ENCODE measurements around the gene NKAIN2. TPM values are rescaled to one million over a fixed set of nuclear protein-coding genes. Genes with fewer than 3 reads are reported as not detected.

The NKAIN2 gene
- total RNA-seq, 2 donors from 2014 or later, result 0.68 TPM; not detected in 1

DNA sequence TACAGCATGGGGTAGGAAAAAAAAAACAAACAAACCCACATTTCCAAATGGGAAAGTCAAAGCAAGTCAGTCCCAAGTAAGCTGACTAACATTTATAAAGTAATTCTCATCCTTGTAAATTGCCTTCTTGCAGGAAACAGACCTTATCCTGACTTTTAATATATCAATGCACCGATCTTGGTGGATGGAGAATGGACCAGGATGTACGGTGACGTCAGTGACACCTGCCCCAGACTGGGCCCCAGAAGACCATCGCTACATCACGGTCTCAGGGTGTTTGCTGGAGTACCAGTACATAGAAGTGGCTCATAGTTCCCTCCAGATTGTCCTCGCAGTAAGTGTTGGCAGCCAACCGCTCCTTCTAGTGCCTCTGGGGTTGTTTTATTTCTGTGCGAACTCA is 854.4 kb downstream of the NKAIN2 start:
- no peaks in the 10 kb centered on the region for H3K4me1 ChIP-seq (replicated peaks)
- intact Hi-C loops (cut with DNase I), result no loop called here
- no peaks in the 10 kb centered on the region for H3K36me3 ChIP-seq
- WGBS, result 92% methylated on average over 8 of the region's 8 CpGs
- H3K9me3 ChIP-seq, result no peaks in the 10 kb centered on the region
- no peak overlapping the region for H3K4me3 ChIP-seq
- no peak for DNase-seq (ENCODE audit: low spot score)
- TF ChIP-seq, protein P1, sequence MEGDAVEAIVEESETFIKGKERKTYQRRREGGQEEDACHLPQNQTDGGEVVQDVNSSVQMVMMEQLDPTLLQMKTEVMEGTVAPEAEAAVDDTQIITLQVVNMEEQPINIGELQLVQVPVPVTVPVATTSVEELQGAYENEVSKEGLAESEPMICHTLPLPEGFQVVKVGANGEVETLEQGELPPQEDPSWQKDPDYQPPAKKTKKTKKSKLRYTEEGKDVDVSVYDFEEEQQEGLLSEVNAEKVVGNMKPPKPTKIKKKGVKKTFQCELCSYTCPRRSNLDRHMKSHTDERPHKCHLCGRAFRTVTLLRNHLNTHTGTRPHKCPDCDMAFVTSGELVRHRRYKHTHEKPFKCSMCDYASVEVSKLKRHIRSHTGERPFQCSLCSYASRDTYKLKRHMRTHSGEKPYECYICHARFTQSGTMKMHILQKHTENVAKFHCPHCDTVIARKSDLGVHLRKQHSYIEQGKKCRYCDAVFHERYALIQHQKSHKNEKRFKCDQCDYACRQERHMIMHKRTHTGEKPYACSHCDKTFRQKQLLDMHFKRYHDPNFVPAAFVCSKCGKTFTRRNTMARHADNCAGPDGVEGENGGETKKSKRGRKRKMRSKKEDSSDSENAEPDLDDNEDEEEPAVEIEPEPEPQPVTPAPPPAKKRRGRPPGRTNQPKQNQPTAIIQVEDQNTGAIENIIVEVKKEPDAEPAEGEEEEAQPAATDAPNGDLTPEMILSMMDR (IDR thresholded peaks at IDR 0.05), result no peak
- TF ChIP-seq POLR2AphosphoS5 (IDR thresholded peaks at IDR 0.05) (no peak), POLR2A (IDR thresholded peaks at IDR 0.05) (no peak)
- no peak overlapping the region for H3K27ac ChIP-seq
- H3K27me3 ChIP-seq (replicated peaks; ENCODE audit: insufficient read depth), result no peaks in the 10 kb centered on the region

- TF ChIP-seq, protein P1 (IDR thresholded peaks at IDR 0.05), result no peak
- TF ChIP-seq POLR2AphosphoS5 (IDR thresholded peaks at IDR 0.05), result no peak
- TF ChIP-seq POLR2A (IDR thresholded peaks at IDR 0.05), result no peak
- DNase-seq (ENCODE audit: low spot score), result no peak
- Histone ChIP-seq H3K9me3 (no peaks in the 10 kb centered on the region), H3K4me3 (no peak overlapping the region), H3K27ac (no peak overlapping the region), H3K36me3 (no peaks in the 10 kb centered on the region), H3K27me3 (replicated peaks; ENCODE audit: insufficient read depth) (no peaks in the 10 kb centered on the region), H3K4me1 (replicated peaks) (no peaks in the 10 kb centered on the region)
- intact Hi-C loops (cut with DNase I), result no loop called here
- WGBS, result 100% methylated on average over 1 of the region's 1 CpG
Observed at GRCh38 chr6:124659427-124659826, 855.8 kb downstream of the NKAIN2 start.

DNA sequence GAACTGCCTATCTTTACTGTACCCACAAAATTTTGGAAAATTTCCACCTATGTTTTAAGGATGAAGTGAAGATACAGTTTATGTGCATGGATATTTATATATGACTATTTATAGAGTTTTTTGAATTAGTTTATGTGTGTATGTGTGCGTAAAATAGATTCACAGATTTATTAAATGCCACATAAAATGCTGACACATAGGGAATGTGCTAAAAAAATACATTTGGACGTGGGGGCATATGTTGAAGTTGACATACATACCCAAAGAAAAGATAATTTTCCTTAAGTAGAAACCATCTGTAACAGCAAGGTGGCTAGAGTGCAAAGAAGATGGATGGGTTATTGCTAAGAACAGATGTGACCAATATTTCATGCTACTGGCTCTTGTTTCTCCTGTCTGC is 856.5 kb downstream of the NKAIN2 start:
- TF ChIP-seq, protein P1 (IDR thresholded peaks at IDR 0.05), result no peak
- TF ChIP-seq POLR2AphosphoS5 (IDR thresholded peaks at IDR 0.05), result no peak
- TF ChIP-seq POLR2A (IDR thresholded peaks at IDR 0.05), result no peak
- Histone ChIP-seq H3K9me3 (no peaks in the 10 kb centered on the region), H3K27ac (no peak overlapping the region), H3K4me3 (no peak overlapping the region), H3K36me3 (no peaks in the 10 kb centered on the region), H3K27me3 (replicated peaks; ENCODE audit: insufficient read depth) (no peaks in the 10 kb centered on the region), H3K4me1 (replicated peaks) (no peaks in the 10 kb centered on the region)
- 57% methylated on average over 2 of the region's 2 CpGs for WGBS
- intact Hi-C loops (cut with DNase I), result no loop called here
- DNase-seq (ENCODE audit: low spot score), result no peak

DNA sequence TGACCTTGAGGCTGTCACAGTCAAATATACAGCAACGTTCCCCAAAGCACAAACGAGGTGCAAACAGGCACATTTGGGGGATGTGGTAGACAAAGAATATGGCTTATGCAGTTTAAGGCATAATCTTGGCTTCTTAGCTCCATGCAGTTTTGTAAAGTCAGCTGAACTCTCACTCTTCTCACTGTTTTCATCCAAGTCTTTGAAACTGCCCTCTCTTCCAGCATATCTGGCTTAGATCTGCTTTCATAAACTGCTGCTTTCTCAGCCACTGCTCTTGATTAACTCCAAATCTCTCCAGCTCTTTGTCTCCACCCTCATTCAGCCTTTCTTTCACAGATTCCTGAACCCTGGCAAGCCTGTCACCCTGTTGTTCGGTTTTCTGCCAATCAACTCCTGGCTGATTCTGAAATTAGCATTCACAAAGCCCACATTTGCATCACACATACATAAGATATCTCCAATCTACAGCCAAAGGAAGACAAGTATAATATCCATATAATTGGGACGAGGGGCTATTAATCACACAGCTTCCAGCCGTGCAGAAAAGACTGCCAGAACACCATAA is 857.5 kb downstream of the NKAIN2 start:
- no peaks in the 10 kb centered on the region for H3K27me3 ChIP-seq (replicated peaks; ENCODE audit: insufficient read depth)
- intact Hi-C loops (cut with DNase I), result no loop called here
- H3K4me1 ChIP-seq (replicated peaks), result no peaks in the 10 kb centered on the region
- TF ChIP-seq, protein P1 (IDR thresholded peaks at IDR 0.05), result no peak
- TF ChIP-seq POLR2AphosphoS5 (IDR thresholded peaks at IDR 0.05) (no peak), POLR2A (IDR thresholded peaks at IDR 0.05) (no peak)
- no peaks in the 10 kb centered on the region for H3K9me3 ChIP-seq
- no peak overlapping the region for H3K4me3 ChIP-seq
- no peak for DNase-seq (ENCODE audit: low spot score)
- 46% methylated on average over 5 of the region's 5 CpGs for WGBS
- no peak overlapping the region for H3K27ac ChIP-seq
- H3K36me3 ChIP-seq, result no peaks in the 10 kb centered on the region

GRCh38 chr6:124668028-124668427 is 864.4 kb downstream of the NKAIN2 start:
- Histone ChIP-seq H3K4me1 (replicated peaks) (no peaks in the 10 kb centered on the region), H3K4me3 (no peak overlapping the region), H3K27me3 (replicated peaks; ENCODE audit: insufficient read depth) (no peaks in the 10 kb centered on the region), H3K9me3 (no peaks in the 10 kb centered on the region), H3K36me3 (no peaks in the 10 kb centered on the region), H3K27ac (no peak overlapping the region)
- DNase-seq (ENCODE audit: low spot score), result no peak
- TF ChIP-seq, protein P1 (IDR thresholded peaks at IDR 0.05), result no peak
- no peak for TF ChIP-seq POLR2AphosphoS5 (IDR thresholded peaks at IDR 0.05)
- no peak for TF ChIP-seq POLR2A (IDR thresholded peaks at IDR 0.05)
- intact Hi-C loops (cut with DNase I), result no loop called here
- whole genome bisulfite sequencing, result 89% methylated on average over 5 of the region's 5 CpGs
